ENCODE measurements around the gene PRRC2B. TPM values are rescaled to one million over a fixed set of nuclear protein-coding genes. Genes with fewer than 3 reads are reported as not detected.

PRRC2B gene
- total and polyA plus RNA-seq, 10 donors, result 23.3 to 235 (median 180) TPM

GRCh38 chr9:131420980-131421624 lies 27.2 kb downstream of the PRRC2B start:
- DNase-seq, result no peak
- Histone ChIP-seq H3K27me3 (replicated peaks in 1 of 7) (no peaks in the 10 kb centered on the region), H3K4me3 (no peak overlapping the region), H3K27ac (peak overlapping the region in 4 of 8 donors; percentile 5 to 70 (median 20)), H3K36me3 (peaks cover 0 to 32% (median 1%) of the 10 kb centered on the region in 6 donors), H3K9me3 (no peaks in the 10 kb centered on the region), H3K4me1 (peaks cover 55 to 98% (median 79%) of the 10 kb centered on the region in 6 donors)
- TF ChIP-seq POLR2AphosphoS5 (IDR thresholded peaks at IDR 0.05), result no peak
- TF ChIP-seq, protein P1, sequence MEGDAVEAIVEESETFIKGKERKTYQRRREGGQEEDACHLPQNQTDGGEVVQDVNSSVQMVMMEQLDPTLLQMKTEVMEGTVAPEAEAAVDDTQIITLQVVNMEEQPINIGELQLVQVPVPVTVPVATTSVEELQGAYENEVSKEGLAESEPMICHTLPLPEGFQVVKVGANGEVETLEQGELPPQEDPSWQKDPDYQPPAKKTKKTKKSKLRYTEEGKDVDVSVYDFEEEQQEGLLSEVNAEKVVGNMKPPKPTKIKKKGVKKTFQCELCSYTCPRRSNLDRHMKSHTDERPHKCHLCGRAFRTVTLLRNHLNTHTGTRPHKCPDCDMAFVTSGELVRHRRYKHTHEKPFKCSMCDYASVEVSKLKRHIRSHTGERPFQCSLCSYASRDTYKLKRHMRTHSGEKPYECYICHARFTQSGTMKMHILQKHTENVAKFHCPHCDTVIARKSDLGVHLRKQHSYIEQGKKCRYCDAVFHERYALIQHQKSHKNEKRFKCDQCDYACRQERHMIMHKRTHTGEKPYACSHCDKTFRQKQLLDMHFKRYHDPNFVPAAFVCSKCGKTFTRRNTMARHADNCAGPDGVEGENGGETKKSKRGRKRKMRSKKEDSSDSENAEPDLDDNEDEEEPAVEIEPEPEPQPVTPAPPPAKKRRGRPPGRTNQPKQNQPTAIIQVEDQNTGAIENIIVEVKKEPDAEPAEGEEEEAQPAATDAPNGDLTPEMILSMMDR (IDR thresholded peaks at IDR 0.05 in 8 of 11, conservative IDR thresholded peaks at IDR 0.05 in 3 of 11), result no peak
- TF ChIP-seq POLR2A (IDR thresholded peaks at IDR 0.05), result no peak
- WGBS, 5 donors, result 57 to 74% (median 65%) methylated on average over 13 of the region's 13 CpGs
- intact Hi-C loops (cut with DNase I; ENCODE audit: low total_unique reads), result no loop called here

DNA sequence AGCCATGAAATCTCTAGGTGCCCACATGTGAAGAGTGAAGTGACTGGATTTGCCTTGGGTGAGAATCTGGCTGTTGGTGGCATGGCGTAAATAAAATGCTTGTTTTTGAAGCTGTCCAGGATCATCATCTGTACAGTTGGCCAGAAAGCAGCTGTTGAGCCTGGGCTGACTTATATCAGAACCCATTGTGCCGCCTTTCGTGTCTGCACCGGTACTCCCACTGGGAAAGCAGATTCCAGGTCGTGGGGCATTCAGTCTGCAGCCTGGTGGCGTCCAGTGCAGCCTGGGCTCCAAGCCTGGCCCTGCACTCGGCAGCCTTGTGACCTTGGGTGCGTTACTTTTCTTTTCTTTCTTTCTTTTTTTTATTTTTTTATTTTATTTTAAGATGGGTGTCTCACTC lies 27.8 kb downstream of the PRRC2B start:
- no peaks in the 10 kb centered on the region for H3K27me3 ChIP-seq (replicated peaks in 1 of 7)
- H3K36me3 ChIP-seq, result peaks cover 0 to 37% (median 1%) of the 10 kb centered on the region in 6 donors
- H3K27ac ChIP-seq, result peak overlapping the region in 4 of 8 donors; percentile 5 to 70 (median 33)
- no peak overlapping the region for H3K4me3 ChIP-seq
- peaks cover 55 to 97% (median 76%) of the 10 kb centered on the region in 6 donors for H3K4me1 ChIP-seq
- TF ChIP-seq POLR2A (IDR thresholded peaks at IDR 0.05) (no peak), POLR2AphosphoS5 (IDR thresholded peaks at IDR 0.05) (peak in 2 of 3 donors; percentile 2 to 31)
- H3K9me3 ChIP-seq, result no peaks in the 10 kb centered on the region
- intact Hi-C loops (cut with DNase I; ENCODE audit: low total_unique reads), result no loop called here
- WGBS, 5 donors, result 79 to 92% (median 86%) methylated on average over 8 of the region's 8 CpGs
- DNase-seq, result peak; percentile 35

GRCh38 chr9:131422241-131422792 lies 28.4 kb downstream of the PRRC2B start:
- Histone ChIP-seq H3K36me3 (peaks cover 0 to 40% (median 1%) of the 10 kb centered on the region in 6 donors), H3K27me3 (replicated peaks in 1 of 7) (no peaks in the 10 kb centered on the region), H3K4me3 (no peak overlapping the region), H3K4me1 (peaks cover 54 to 97% (median 71%) of the 10 kb centered on the region in 6 donors), H3K9me3 (no peaks in the 10 kb centered on the region), H3K27ac (peak overlapping the region in 3 of 8 donors; percentile 6 to 70 (median 39))
- intact Hi-C loops (cut with DNase I; ENCODE audit: low total_unique reads), result no loop called here
- DNase-seq, result peak; percentile 37
- TF ChIP-seq, protein P1 (IDR thresholded peaks at IDR 0.05 in 8 of 11, conservative IDR thresholded peaks at IDR 0.05 in 3 of 11), result peak in 1 of 11 experiments; percentile 7
- peak in 2 of 3 donors; percentile 3 to 16 for TF ChIP-seq POLR2AphosphoS5 (IDR thresholded peaks at IDR 0.05)
- no peak for TF ChIP-seq POLR2A (IDR thresholded peaks at IDR 0.05)
- WGBS, 5 donors, result 69 to 75% (median 73%) methylated on average over 10 to 12 of the region's 12 CpGs

GRCh38 chr9:131423171-131423581 lies 29.3 kb downstream of the PRRC2B start:
- peak overlapping the region in 1 of 8 donors; percentile 26 for H3K4me3 ChIP-seq
- H3K9me3 ChIP-seq, result no peaks in the 10 kb centered on the region
- peak; percentile 64 for DNase-seq
- intact Hi-C loops (cut with DNase I; ENCODE audit: low total_unique reads), result no loop called here
- WGBS, 5 donors, result 55 to 75% (median 66%) methylated on average over 13 to 14 of the region's 14 CpGs
- H3K27me3 ChIP-seq (replicated peaks in 1 of 7), result no peaks in the 10 kb centered on the region
- peaks cover 46 to 97% (median 65%) of the 10 kb centered on the region in 6 donors for H3K4me1 ChIP-seq
- peaks cover 0 to 35% (median 1%) of the 10 kb centered on the region in 6 donors for H3K36me3 ChIP-seq
- peak overlapping the region in 4 of 8 donors; percentile 6 to 70 (median 25) for H3K27ac ChIP-seq
- TF ChIP-seq, protein P1 (IDR thresholded peaks at IDR 0.05 in 8 of 11, conservative IDR thresholded peaks at IDR 0.05 in 3 of 11), result no peak
- TF ChIP-seq POLR2AphosphoS5 (IDR thresholded peaks at IDR 0.05), result peak; percentile 30 to 51 (median 36)

Data from spleen (tissue), 11 donors.